NCI-H1105 (cell line): ENCODE measurements around the gene CCSER1.

Experiments used
- DNase-seq: peaks from one replicate; lab custom pipeline; 2025; lab: John Stamatoyannopoulos, UW

Gene CCSER1

DNA sequence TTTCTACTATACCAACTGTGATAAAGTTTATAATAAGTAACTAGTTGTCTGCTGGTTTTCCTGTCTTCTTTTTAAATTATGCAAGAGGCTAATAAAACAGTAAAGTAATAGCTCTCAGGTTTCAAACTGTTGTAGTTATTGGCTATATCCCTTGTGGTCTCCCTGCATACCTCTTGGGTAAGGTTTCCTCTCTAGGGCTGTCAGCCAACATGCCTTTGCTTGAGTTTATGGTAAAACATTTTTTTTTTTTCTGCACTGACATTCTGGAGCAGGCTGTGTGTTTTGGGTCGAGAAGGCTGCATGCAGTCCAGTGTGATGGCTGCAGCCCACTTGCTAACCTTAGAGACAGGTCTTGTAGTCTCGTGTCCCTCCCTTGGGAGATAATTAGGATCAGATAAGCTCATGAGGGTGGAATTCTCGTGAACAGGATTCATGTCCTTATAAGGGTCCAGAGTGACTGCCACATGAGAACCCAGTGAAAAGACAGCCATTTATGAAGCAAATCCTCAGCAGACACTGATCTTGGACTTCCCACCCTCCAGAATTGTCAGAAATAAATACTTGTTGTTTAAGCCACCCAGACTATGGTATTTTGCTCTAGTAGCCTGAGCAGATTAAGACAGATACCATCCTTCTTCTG is 831.2 kb downstream of the CCSER1 start:
- no peak for DNase-seq

DNA sequence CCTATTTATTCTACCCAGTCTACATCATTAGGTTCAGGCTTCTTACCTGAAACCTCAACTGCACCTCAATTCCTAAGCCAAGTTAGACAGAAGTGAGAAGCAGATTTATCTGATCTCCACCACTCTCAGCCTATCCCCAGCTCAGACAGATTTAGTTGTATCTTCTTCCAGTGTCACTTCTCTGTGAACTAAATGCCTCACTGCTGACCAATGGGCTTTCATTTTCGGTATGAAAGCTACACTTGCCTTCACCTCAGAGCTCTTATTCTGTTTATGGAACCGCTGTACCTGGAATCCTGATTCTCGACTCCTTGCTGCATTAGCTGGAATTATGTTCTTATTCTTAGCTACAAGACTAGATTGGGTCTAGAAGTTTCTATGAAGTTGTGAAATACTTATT is 833.2 kb downstream of the CCSER1 start:
- no peak for DNase-seq

DNA sequence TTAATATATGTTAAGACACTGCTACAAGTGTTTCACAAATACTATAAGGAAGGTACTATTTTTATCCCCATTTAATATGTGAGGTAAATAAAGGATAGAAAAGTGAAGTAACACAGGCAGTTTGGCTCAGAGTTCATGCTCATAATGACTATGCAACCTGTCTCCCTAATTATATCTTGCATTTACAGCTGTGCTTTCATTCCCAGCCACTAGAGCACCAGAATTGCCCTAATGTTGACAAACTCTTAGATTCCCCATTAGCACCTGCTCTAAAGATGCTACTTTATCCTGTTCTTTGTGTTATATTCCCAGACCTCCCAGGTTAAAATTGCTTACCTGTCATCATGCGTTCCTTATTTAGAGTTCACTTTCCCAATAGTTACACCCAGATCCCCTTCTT is 833.6 kb downstream of the CCSER1 start:
- no peak for DNase-seq

DNA sequence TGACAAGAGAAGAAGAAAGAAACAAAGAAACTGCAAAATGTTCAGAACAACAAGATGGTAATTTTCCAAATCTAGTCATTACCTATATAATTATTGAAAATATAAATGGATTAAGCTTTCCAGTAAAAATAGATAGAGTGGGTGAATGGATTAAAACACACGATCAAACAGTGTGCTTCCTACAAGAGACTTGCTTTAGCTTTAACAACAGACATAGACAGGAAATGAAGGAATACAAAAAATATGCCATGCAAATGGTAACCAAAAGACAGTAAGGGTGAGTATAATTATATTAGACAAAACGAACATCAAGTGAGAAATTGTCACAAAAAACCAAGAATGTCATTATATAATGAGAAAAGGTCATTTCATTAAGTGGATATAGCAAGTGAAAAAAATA is 842.8 kb downstream of the CCSER1 start:
- DNase-seq = no peak

DNA sequence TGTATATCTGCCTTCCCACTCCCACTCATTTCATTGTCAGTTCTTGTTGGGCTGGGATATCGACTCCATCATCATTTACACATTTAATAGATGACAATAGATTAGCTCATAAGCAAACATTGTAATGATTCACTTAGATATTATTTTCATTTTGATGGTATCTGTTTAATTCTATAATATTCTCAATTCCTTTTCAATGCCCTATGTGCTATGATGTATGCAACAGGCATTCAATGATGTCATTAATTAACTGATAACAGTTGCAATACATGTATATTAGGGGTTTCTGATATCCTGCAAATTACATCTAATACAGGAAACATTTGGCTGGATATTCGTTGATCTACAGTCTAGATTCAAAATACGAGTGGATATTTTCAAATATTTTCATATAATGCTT is 850.5 kb downstream of the CCSER1 start:
- no peak for DNase-seq

DNA sequence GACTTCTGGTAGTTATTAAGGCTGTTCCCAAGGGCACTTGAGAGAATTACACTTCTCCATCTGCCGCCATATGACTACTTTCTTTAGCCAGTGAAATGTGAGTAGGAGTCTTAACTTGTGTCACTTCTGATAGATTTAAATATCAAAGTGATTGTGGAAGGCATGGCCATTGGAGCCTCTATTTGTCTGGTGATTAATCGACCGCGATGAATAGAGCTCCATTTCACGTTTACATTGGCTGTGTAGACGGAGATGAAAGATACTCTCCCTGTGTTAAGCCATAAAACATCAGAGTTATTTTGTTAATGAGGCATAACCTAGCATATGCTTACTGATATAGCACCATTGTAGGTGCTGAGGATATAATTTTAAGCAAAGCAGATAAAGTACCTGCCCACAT is 852.4 kb downstream of the CCSER1 start:
- DNase-seq = no peak

DNA sequence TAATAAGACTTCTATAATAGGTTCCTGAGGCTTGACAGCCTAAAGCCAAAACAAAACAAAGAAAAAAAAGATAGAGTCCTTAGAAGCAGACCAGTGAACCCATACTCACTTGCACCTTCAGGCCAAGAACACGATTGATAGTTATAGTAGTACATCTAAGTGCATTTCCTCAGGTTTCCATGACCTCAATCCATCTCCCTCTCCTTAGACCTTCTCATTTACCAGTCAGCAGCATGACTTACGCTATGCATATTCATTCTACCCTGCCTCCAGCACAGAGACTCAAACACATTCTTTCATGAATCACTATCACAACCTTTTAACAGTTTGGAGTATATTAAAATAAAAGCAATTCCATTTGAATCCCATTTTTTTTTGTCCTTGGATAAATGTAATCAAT is 855.6 kb downstream of the CCSER1 start:
- DNase-seq = no peak

DNA sequence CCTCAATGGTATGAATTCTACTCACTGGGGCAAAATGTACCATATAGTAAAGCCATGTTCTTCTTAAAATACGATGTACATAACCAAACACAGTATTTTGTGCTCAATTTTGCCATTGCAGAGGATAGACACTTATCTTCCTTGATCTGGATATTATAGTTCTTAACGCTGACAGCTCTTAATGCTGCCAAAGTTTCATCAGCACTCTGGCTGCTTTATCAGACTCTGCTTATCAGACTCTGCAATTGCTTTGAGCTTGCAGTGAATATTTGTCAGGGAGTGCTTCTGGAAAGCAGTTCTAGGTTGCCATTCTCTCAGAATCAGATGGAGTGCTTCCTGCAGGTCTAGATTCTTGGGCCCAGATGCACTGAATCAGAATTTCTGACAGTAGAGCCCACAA is 863.1 kb downstream of the CCSER1 start:
- DNase-seq = no peak

DNA sequence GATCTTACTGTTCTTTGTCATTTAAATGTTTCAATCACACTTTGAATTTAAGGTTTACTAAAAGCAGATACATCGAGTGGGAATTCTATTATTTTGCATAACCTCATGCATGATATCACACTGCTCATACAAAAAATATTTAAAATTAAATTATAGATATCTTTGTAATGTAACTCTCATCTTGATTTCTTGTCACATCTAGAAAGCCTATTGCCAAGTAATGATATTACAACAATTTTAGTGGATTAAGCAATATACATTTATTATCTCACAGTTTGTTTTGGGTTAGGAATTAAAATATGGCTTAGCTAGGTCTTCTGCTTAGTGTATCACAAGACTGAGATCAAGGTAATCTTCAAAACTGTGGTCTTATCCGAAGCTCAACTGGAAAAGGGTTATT is 865.0 kb downstream of the CCSER1 start:
- DNase-seq = no peak

DNA sequence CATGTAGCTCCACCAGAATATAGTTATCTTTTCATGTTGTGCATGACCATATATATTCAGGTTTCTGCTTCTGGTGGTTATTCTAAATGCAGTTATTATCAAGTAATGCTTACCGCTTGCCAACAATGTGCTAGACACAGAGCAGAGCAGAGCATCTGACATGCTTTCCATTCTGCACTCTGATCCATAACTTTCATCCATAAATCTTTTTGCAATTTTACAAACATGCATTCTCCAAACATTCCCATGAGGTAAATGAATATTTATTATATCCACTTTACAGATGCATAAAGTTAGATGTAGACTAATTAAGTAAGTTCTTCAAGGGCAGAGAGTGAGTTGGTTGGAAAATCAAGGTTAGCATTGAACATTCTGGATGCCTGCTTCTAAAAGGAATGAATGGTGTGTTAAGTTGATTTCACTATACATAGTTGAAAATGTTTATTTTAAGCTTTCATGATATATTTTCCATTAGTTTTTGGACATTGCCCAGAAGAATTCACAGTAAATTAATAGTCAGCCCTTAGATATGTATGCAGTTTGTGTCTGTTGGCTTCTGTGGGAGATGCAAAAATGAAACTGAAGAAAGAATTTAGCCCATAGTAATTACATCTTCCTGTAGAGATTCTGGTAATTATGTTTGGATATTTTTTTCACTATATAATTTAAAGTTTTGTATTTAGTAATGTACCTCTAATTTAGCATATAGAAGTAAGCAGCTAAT is 867.8 kb downstream of the CCSER1 start:
- DNase-seq = no peak

DNA sequence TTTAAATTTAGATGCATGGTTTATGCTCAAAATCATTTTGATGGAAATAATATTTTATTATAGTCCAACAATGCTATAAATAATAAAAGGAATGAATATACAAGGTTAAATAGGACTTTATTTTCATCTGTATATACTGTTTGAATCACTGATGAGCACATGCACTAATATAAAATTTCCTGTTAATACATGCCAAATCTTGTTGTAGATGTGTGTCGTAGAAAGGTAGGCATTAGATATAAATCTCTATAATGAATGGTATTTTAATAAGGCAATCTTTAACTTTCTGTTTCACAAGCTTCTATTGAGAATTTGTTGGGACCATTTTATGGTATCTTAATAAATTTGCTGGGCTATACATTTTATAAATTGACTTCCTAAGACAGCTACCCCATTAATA is 868.8 kb downstream of the CCSER1 start:
- no peak for DNase-seq

DNA sequence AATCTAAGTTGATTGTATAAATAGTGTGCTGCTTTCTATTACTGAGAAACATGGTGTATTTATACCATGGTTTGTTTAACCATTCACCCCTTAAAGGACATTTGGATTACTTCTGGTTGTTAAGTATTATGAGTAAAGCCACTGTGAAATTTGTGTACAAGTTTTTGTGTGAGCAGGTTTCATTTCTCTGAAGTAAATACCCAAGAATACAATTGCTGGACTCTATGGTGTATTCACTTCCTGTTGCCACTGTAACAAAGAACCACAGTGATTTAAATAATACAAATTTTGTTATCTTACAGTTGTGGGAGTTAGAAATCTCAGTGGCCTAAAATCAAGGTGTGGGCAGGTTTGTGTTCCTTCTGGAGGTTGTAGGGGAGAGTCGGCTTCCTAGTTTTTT is 869.6 kb downstream of the CCSER1 start:
- no peak for DNase-seq

DNA sequence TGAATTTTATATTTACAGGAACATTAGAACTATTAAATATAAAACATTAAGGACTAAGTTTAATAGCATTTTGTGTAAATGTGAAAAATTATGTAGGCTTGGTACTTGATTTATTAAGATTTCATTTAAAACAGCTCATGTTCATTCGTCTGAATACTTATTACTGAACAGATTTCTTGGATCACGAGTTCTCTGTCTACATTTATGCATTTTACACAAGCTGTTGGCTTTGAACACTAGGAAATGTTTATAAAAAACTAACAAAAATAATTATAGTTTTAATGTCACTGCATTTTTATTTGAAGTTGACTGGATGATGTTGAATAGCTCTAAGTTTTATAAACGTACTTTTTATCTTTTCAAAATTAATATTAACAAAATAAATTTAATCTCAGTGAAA is 888.7 kb downstream of the CCSER1 start:
- no peak for DNase-seq

DNA sequence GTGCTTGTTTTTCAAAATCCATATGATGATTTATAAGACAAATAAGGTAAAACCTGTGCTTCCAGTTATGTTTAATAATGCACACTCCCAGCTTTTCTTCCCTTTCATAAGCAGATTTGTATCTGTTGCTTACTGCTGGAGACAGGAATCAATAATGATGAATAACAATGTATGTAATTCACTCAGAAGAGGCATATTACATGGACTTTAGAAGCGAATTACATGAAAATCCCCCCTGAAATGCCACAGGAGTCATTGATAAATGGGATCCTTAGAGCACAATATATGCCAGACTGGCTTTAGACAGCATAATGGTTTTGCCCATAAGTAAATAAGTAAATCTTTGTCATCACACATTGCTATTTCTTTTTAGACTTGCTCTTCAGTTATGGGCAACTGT is 892.3 kb downstream of the CCSER1 start:
- no peak for DNase-seq

DNA sequence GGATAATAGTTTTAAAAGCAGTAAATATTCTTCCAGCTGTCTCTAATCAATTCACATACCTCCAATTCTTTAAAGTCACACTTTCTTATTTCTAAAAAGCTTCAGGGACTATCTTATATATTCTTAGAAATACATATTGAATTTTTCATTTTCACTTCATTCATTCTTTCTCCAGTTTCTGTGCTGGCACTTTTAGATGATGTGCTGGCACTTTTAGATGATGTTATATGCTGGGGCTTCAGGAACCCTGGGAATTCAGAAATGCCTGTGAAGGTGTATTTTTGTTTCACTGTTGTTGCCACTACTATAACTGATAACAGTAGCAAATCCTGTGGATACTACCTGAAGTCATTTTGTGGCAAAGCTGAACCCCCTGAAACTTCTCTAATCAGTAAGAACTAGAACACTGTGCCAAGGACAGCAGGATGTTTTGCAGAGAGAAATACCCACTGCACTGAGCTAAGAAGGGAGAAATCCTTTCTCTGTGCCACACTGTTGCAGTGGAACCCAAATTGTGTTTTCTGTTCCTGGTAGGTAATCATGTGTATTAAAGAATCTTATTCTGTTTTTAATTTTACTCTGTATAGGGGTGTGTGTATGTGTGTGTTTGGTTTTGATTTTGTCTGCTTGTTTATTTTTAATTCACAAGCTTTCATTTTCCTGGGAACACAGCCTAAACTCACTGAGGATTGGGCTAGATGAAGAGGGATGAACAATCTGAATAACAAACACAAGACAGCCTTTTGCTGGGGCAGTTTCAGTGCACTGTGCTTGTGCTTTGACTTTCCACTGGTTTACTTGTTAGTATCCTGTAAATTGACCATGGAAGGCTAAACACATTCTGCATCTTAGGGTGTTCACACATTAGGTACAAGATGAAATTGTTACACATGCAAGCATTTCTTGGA is 898.3 kb downstream of the CCSER1 start:
- DNase-seq = no peak

DNA sequence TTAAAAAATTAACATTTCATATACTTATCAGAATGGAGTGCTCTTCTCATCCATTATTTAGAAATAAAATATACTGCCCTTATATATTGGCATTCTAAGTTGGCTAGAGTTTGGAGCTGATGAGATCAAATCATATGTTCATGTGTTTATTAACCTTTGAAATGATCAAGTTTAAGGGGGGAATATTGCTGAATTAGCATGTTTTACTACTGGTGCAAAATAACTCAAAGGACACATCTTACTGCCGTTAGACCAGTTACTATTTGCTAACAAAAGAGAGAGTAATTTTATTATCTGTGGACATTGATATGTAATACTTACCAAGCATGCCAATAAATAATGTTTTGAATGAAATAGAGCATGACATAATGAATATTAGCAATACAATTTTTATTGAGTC is 901.0 kb downstream of the CCSER1 start:
- DNase-seq = no peak

DNA sequence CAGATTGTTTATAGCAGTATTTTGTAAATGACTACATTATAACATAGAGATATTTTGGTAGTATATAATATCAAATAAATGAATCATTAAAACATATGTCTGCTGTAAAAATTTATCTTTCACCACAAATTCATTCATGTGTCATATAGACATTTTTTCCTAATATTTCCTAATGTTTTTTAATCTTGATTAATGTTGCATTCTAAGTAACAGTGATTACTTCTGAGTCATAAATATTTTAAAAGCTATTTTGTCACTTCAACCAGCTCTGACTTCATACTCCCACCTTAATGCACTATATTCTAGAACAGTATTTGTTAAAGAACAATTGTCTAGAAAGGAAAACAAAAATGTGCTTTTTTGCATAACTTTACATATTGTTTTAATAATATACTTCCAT is 904.6 kb downstream of the CCSER1 start:
- no peak for DNase-seq

DNA sequence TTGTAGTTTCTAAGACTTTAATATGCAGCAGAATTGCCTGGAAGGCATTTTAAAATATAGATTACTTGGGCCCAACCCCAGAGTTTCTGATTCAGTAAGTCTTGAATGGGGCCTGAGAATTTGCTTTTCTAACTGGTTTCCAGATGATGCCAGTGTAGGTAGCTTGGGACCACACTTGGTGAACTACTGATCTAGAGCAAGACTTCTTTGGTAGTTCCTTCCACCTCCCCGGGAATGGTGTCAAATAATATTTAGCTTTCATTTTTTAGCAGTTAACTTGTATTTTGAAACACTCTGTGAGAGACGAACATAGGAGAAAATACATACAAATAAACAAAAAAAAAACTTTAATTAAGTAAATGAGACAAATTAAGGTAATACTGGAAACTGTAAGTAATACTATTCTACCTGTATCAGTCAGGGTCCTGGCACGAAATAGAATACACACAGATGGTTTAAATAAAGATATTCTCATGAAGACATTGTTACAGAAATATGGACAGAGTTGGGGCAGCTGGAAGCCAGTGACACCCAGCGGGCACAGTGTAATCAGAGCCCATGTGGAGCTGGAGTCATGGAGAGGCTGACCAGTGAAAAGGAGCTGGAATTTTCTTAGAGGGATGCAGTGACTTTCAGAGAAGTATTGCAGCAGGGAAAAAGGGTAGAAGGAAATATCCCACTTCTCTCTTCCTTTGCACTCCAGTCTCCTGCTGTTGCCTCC is 905.7 kb downstream of the CCSER1 start:
- DNase-seq = no peak

DNA sequence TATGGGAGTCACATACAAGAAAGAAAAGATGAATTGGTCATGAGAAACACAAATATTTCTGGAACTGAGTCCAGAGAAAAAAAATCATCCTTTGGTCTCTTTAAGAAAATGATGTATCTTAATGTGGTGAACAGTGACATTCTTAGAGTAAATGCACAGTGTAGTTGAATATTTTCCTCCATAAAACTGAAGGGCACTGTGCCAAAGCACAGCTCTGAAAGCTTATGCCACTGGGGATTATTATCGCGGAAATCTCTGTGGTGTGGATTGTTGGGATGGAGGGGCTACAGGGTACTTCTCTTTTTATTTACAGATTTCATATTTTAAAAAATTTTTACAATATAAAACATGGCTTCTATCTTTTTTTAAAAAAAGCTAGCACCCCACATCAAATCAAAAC is 908.1 kb downstream of the CCSER1 start:
- no peak for DNase-seq

DNA sequence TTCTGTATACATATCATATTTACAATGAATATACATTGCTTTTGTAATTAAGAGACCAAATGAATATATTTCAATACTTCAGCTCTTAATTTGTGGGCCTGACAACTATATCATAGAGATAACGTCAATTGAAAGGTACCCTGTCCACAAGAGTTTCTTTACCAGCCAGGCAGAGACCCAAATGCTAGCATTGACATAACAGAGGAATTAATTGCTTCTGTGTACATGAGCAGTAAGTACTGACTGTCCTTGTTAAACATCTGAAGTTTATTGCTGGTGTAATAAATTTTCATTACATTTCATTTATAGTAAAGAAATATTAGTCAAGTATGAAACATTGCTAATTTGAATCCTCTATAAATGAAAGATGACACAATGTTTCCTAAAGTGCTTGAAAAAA is 910.8 kb downstream of the CCSER1 start:
- no peak for DNase-seq

DNA sequence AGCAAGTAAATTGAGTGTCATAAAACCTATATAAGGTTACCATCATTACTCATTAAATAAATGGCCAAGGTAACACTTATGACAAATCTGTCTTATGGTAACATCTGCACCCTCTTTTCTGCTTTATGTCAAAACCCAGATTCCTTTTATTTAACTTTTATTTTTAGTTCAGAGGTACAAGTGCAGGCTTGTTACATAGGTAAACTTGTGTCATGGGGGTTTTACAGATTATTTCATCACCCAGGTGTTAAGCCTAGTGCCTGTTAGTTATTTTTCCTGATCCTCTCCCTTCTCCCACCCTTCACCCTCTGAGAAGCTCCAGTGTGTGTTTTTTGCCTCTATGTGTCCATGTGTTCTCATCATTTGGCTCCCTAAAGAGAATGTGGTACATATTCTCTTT is 930.7 kb downstream of the CCSER1 start:
- DNase-seq = no peak

DNA sequence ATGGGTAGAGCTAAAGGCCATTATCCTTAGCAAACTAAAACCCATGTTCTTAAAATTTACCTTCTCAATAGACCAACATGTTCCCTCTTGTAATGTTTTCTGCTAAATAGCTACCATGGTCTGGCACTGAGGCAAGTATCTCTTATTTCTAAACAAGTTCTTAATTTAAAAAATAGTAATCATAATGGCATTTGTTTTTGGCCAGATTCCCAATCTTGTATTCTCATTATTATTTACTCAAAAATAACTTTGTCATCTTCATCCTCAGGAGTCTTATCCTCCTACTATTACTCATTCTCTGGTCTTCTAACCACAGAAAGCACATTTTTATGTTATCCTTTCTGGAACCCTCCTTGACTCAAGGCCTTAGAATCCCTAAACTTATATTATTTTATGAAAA is 931.2 kb downstream of the CCSER1 start:
- no peak for DNase-seq
